GM19099 (cell line): ENCODE results near the gene ZDHHC16.

Experiments
- POLR2A ChIP-seq: IDR thresholded peaks from 3 replicates; pipeline ENCODE4 v1.6.1; 2011; ENCODE audit warnings: low read depth; ENCODE audit not compliant: insufficient read length; ENCODE audit errors: extremely low read depth

ZDHHC16 gene

DNA sequence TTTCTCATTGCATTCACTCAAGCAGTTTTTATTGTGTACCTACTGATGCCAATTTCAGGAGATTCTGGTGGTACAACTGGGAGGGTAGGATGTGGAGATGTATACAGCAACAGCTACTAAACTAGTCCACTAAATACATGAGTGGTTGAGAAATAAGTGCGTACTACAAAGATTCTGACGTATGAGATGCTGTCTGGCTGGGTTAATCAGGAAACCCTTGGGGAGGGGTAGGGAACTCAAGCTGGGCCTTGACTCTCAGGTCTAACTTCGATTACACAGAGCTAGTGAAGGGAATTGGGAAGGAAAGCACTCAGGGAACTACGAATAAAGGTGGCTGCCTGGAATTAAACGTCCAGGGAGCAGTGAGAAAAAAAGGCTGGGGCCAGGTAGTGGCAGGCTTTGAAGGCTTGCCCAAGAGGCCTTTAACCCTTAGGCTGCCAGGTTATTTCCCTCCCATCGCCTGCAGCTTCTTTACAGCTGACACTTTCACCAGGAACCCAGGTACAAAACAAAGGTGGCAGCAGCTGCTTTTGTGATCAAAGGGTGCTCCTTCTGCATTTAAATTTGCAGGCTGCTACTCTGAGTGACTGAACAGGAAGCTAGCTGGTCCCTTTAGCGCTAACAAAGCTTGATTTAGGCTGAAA lies 49.0 kb downstream of the ZDHHC16 start:
- no peak for TF ChIP-seq POLR2A

GRCh38 chr10:97497572-97498075 lies 51.6 kb downstream of the ZDHHC16 start:
- peak; percentile 66 for TF ChIP-seq POLR2A

DNA sequence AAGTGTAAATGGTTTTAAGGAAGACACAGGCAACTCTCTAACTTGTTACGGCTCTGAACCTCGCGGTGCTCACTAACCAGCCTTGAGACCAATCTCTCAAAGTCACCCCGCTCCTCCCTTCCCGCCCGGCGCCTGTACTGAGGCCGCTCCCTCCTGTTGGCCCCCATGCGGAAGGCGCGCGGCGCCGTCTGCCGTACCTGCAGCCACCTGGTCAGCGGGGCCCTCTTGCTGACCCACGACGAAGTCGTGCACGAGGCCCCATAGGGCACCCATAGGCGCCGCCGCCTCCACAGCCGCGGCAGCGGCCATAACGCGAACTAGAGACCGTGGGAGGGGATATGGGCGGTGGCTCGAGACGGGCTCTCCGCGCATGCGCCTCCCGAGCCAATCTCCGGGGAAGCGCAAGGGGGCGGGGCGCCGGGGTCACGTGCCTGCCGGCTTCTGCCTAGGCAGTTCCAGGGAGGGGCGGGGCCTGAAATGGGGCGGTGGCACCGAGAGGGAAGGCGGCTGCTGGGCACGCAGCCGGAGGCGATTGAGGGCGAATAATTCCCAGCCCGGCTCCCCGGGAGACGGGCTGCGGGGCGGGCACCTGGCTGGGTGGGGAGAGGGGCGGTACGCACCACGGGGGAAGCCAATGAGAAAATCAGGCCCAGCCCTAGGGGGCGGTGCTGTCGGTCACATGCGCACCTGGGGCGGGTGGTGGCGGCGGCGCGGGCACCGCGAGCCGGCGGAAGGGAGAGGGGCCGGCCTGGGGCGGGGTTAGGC lies 52.3 kb downstream of the ZDHHC16 start, which contains the start of gene MMS19:
TSS of gene MMS19 (minus strand) at position 347 of the 765 bp plus-strand sequence. CDS start at position 309, 38 bp downstream.
- peak; percentile 85 for TF ChIP-seq POLR2A

- no peak for TF ChIP-seq POLR2A
These were observed 53.0 kb downstream of the ZDHHC16 start, which contains the start of gene UBTD1 for GRCh38 chr10:97498841-97499560. UBTD1 (plus strand) TSS chr10:97498924; CDS start chr10:97499204, 280 bp downstream.

- no peak for TF ChIP-seq POLR2A
These were observed 53.8 kb downstream of the ZDHHC16 start for GRCh38 chr10:97499561-97500296.

DNA sequence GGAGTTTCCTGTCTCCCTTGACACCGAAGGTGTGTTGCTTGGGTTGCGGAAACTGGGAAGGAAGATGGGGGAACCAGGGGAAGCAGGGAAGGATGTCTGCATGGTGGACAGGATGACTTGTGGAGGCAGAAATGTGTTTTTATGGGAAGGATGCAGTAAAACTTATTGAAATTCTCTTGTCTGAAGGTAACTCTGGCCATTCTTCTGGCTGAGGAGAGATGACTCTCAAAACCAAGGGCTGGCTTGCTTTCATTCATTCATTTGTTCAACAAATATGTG lies 54.3 kb downstream of the ZDHHC16 start:
- no peak for TF ChIP-seq POLR2A

GRCh38 chr10:97502916-97503315 lies 56.9 kb downstream of the ZDHHC16 start:
- no peak for TF ChIP-seq POLR2A

DNA sequence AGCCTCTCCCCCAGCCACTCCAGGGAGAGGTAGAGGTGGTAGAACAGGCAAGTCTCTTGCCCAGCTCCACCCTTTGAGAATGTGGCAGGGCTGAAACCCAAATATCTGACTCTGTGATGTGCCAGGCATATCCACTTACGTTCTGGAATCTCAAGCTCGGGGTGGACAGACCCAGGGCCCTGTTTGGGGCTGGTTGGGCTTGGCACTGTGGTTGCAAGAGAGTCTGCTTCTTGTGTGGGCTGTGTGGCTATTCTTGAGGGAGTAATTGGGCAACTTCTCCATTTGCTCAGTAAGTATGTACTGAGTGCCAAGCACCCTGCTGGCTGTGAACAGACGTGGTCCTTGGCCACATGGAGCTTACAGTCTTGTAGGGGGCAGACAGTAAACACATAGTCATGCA lies 57.4 kb downstream of the ZDHHC16 start:
- TF ChIP-seq POLR2A, result no peak

DNA sequence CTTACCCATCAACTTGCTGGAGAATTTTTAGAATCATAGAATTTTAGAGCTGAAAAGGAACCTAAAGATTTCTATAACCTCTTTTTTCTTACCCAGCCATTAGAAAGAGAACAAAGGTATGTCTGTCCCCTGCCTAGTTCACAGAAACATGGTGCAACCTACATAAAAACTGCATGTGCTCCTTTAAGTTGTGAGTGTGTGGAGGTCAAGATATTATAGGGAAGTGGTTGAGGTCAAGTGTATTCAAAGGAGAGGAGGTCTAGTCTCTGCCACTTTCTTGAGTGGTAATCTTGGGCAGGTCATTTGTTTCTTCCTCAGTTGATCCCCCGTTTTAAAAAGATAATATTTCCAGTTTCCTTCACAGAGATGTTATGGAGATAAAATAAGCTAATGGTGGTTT lies 59.2 kb downstream of the ZDHHC16 start:
- no peak for TF ChIP-seq POLR2A

DNA sequence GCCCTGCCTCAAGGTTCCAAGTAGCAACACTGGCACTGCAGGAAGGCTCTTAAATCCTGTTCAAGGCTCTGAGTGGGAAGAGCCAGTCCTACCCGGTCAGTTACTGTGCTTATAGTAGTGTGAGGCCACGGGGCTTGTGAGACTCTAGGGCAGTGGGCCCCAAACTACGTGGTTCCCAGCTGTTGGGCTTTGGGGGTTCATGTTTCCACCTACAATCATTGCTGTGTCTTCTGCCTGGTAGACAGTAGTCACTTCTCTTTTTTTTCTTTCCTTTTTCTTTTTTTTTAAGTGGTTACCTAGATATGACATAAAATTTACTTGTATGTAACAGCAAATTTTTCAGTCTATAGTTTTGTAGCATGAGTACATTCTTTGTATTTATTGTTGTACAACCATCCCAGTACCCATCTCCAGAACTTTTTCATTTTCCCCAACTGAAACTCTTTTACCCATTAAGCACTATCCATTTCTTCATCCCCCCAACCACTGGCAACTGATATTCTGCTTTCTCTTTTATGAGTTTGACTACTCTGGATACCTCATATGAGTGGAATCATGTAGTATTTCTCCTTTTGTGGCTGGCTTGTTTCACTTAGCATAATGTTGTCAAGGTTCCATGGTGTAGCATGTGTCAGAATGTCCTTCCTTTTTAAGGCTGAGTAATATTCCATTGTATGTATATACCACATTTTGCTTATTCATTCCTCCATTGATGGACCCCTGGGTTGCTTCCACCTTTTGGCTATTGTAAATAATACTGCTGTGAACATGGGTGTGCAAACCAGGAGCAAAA lies 60.4 kb downstream of the ZDHHC16 start:
- TF ChIP-seq POLR2A, result no peak
